SW480 (cell line): ENCODE results near the gene PPP1R27.

Experiments used
- DNase-seq: peaks from one replicate; pipeline ENCODE4 v3.0.0-alpha.2; 2016; ENCODE audit warnings: low spot score

The PPP1R27 gene

DNA sequence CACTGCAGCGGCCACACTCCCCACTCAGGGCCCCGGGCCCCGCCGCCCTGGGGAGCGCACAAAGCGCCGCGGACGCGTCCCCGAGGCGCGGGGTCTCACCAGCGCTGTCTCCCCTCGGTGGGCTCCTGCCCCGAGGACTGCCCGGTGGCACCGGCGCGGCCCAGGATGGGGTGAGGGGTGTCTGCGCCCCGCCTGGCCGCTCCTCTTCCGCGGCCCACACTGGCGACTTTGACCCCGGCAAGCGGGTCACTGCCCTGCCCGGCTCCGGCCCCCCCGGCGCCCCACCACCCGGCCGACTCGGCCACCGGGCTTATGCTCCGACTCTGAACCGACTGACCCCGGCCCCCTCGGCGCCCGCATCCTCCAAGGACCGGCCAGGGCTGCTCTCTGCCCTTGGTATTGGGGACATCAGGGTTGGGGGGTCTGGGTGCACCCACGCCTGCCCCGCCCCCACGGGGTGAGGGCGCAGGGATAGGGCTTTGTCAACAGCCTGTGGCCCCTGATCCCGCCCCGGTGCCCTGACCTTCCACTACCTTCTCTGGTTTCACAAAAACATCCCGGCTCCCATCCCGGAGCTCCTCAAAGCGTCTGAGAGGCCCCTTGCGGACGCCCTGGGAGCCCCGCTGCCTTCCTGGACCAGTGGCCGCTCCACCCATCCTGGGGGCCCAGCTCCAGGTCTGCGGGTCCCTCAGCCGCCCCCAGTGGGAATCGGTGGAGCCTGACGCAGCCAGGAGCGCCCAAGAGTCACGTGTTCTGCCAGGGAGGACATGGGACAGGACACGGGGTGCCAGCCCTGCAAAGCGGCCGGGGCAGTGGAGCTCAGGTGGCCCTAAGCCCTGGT lies 30.1 kb downstream of the PPP1R27 start:
- peak; percentile 38 for DNase-seq

- DNase-seq, result no peak
Measured at GRCh38 chr17:81803728-81804558, 30.9 kb downstream of the PPP1R27 start, which contains the start of gene GCGR. TSS of gene GCGR (plus strand) at chr17:81804150. CDS start at chr17:81809019, 4,869 bp downstream.

DNA sequence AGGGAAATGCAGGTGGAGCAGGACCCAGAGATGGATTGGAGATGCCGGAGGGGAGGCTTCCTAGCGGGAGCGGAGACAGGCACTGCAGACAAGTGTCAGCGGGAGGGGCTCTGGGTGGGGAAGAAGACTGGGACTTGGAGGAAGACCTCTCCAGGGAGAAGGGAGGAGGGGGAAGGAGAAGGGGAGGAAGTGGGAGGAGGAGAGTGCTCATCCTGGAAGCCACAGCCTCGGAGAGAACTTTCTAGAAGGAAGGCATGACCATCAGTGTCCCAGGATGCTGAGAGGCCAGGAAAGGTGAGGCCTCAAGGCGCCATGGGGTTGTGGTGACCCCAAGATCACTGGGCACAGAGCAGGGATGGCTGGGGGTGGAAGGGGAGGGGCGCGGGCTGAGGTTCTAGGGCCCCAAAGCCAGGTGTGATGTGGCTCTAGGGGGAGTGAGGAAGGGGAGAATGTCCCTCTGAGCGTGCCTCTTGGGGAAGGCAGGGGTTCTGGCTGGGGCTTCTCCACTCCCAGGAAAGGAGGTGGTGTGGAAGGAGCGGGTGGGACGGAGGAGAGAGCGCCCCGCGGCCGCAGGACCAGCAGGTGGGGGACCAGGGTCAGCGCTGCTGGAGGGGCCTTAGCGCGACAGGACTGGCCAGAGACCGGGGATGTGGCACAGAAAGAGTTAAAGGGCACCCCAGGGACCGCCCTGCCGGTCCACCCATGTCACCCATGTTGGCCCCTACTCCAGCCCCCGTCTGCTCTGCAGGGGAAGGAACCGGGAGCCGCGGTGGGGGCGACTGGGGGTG lies 31.8 kb downstream of the PPP1R27 start:
- DNase-seq, result no peak

GRCh38 chr17:81802048-81802758 lies 32.6 kb downstream of the PPP1R27 start:
- no peak for DNase-seq

- DNase-seq, result no peak
Measured at GRCh38 chr17:81801327-81801726, 33.5 kb downstream of the PPP1R27 start.

DNA sequence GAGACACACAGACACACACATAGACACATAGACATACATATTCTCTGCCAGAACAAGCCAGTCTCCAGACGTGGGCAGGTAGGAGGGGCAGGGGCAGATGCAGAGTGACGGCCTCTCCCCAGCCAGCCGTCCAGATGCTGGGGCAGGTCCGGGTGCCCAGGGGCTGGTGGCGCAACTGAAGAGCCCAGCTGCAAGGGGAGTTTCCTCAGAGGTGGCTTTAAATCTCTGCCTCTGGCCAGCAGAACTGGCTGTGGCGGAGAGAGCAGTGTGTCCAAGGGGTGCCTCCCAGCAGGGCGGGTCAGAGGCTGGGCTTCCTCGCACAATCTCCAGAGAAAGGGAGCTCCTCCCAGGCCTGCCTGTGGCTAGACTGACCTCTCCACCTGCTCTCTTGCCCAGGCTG lies 40.3 kb downstream of the PPP1R27 start:
- DNase-seq, result no peak

- DNase-seq, result no peak
Measured at GRCh38 chr17:81794074-81794476, 40.8 kb downstream of the PPP1R27 start.

GRCh38 chr17:81792675-81793615 lies 41.9 kb downstream of the PPP1R27 start:
- DNase-seq, result no peak
